NB4 (cell line): ENCODE data around the gene TMED10.
A peak's percentile ranks its signal among the peaks of the same experiment; 100 is the strongest.

Experiments
- DNase-seq: peaks from one replicate; pipeline ENCODE4 v3.0.0; 2010; ENCODE audit warnings: low read depth
- H3K4me3 ChIP-seq: one replicate; pipeline ENCODE4 v1.5.1; 2011; ENCODE audit warnings: mild to moderate bottlenecking, low read depth, low read length, moderate library complexity
- MYC ChIP-seq: IDR thresholded peaks from 2 replicates; pipeline ENCODE4 v1.6.1; 2011; ENCODE audit warnings: low read depth, low read length
- POLR2A ChIP-seq: IDR thresholded peaks from 2 replicates; pipeline ENCODE4 v1.6.1; 2011; ENCODE audit warnings: mild to moderate bottlenecking; ENCODE audit not compliant: insufficient read length; ENCODE audit errors: extremely low read depth
- TF ChIP-seq, protein P1 (sequence below): IDR thresholded peaks from one replicate; pipeline ENCODE4 v1.5.1; 2012; ENCODE audit warnings: low read depth, low read length
- TF ChIP-seq, protein P2 (sequence below): IDR thresholded peaks from 2 replicates; pipeline ENCODE4 v1.6.1; 2011; ENCODE audit warnings: low read depth, low read length

Gene TMED10

DNA sequence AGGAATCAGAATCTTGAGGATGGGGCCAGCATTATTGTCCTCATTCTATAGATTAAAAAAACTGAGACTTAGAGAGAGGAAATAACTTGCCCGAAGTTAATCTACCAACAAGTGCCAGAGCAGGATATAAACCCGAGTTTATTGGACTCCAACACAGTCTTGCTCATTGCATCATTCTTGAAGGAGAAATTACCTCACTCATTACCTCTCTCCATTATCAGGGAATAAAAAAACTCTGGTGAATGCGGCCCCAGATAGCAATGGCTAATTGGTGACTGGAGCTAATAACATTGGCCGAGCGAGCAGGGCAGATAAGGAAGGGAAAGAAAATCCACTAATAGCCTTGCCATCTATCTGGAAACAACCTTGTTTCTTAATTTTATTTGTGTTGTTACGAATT is 24.7 kb upstream of the TMED10 start:
- no peak for DNase-seq
- TF ChIP-seq MYC: no peak
- TF ChIP-seq, protein P1, sequence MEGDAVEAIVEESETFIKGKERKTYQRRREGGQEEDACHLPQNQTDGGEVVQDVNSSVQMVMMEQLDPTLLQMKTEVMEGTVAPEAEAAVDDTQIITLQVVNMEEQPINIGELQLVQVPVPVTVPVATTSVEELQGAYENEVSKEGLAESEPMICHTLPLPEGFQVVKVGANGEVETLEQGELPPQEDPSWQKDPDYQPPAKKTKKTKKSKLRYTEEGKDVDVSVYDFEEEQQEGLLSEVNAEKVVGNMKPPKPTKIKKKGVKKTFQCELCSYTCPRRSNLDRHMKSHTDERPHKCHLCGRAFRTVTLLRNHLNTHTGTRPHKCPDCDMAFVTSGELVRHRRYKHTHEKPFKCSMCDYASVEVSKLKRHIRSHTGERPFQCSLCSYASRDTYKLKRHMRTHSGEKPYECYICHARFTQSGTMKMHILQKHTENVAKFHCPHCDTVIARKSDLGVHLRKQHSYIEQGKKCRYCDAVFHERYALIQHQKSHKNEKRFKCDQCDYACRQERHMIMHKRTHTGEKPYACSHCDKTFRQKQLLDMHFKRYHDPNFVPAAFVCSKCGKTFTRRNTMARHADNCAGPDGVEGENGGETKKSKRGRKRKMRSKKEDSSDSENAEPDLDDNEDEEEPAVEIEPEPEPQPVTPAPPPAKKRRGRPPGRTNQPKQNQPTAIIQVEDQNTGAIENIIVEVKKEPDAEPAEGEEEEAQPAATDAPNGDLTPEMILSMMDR: no peak
- TF ChIP-seq, protein P2, sequence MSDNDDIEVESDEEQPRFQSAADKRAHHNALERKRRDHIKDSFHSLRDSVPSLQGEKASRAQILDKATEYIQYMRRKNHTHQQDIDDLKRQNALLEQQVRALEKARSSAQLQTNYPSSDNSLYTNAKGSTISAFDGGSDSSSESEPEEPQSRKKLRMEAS: no peak
- TF ChIP-seq POLR2A: no peak
- H3K4me3 ChIP-seq: no peak overlapping the region

DNA sequence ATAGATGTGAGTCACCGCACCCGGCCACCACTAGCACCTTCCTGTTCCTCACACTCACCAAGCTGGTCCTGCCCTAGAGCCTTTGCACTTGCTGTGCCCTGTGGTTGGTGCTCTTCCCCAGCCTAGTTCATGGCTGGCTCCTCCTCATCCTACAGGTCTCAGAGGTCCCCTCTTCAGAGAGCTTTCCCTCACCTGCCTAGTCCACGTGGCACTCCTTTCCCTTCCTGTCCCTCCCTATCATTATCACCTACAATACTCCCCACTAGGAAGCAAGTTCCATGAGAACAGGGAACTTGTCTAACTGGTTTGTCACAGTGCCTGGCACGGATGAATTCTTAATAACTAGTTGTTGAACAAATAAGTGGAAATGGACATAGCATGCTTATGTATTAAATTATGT is 24.0 kb upstream of the TMED10 start:
- TF ChIP-seq MYC: no peak
- TF ChIP-seq, protein P1: no peak
- no peak for TF ChIP-seq POLR2A
- TF ChIP-seq, protein P2: no peak

DNA sequence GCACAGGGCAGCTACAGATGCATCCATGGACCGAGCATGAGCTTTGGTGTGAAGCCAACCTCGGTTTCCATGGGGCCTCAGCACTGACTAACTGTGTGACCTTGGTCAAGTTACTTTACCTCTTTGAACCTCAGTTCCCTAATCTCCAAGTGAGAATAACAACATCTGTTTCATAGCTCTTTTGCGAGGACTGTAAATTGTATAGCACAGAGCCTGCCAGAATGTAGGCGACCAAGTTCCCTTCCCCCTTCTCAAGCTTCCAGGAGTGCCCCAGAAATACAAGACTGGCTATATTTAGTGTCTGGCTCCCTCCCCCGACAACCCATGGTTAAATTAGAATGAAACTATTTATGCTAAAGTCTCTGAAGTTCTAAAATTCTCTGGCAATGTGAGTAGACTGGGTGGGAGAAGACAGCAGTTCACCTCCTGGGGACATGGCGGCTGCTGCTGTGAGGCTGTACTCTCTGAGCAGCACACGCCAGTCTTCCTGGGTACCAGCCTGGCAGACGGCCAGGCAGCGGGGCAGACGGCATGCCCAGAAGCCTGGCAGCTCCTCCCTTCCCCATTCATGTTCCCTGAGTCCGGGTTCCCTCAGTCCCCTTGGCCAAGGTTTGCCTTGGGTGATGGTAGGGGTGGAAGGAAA is 22.0 kb upstream of the TMED10 start:
- no peak for TF ChIP-seq MYC
- no peak for TF ChIP-seq POLR2A
- TF ChIP-seq, protein P2: no peak
- TF ChIP-seq, protein P1: no peak
- no peak for DNase-seq
- no peak overlapping the region for H3K4me3 ChIP-seq

More for the DNA sequence above, 24.0 kb upstream of the TMED10 start:
- no peak overlapping the region for H3K4me3 ChIP-seq
- no peak for DNase-seq

DNA sequence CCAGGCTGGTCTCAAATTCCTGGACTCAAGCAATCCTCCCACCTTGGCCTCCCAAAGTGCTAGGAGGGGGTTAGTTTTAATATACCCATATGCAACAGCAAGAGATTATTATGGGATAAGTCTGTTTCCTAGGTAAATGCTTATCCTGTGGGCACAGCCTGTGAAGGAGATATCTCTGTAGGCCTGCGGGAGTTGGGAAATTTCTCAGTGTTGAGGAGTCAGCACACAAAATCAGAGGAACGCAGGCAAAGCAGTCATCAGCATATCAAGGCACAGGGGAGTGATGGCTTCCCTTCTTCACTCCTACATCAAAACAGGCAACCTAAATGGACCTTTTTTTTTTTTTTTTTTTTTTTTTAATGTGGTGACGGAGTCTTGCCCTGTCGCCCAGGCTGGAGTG is 20.9 kb upstream of the TMED10 start:
- no peak for TF ChIP-seq POLR2A
- TF ChIP-seq MYC: no peak
- TF ChIP-seq, protein P1: no peak
- TF ChIP-seq, protein P2: no peak
- H3K4me3 ChIP-seq: no peak overlapping the region
- DNase-seq: no peak

DNA sequence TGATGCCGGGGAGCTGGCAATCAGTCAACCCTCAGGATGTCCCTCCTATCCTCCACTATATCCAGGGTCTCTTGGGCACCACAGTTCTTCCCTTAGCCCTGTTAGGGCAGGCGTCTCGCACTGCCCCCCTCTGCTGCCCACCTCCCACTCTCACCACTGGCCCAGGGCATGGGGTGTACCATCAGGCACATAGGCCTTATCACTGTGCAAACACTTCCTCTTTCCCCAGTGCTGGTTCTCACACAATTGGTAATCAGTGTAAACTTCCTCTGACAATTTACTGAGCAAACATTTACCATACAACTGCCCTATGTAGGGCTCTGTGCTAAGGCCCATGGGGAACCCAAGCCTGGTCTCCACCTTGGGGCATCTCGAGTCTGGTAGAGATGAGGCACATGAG is 20.1 kb upstream of the TMED10 start:
- TF ChIP-seq POLR2A (no peak), MYC (no peak)
- TF ChIP-seq, protein P1: no peak
- TF ChIP-seq, protein P2: no peak

More for the DNA sequence above, 20.1 kb upstream of the TMED10 start:
- DNase-seq: peak; percentile 69
- no peak overlapping the region for H3K4me3 ChIP-seq
